OCI-LY7 (cell line): Measurements from ENCODE around the gene IL1RAPL1. TPM values are rescaled to one million over a fixed set of nuclear protein-coding genes. Genes with fewer than 3 reads are reported as not detected.

Source experiments
- BruUV-seq: library from RNA; stranded (reverse); fragments of 400-500 nt; replicated peaks from 2 replicates; lab custom pipeline; 2021; lab: Mats Ljungman, UMichigan
- CTCF ChIA-PET: fragments of 300-600 bp; sonication (Branson Sonifier 250); formaldehyde crosslinking; loops from one replicate; lab custom pipeline; 2022; ENCODE audit warnings: antibody characterized with exemption; ENCODE audit not compliant: unreplicated experiment; lab: Charles Lee
- POLR2A ChIA-PET: fragments of 300-600 bp; sonication (Branson Sonifier 250); formaldehyde crosslinking; loops from one replicate; lab custom pipeline; 2022; ENCODE audit warnings: antibody characterized with exemption; lab: Charles Lee
- DNase-seq: peaks from one replicate; pipeline ENCODE4 v3.0.0-alpha.2; 2015; ENCODE audit warnings: low spot score
- H2AFZ ChIP-seq: fragments of 200-600 bp; sonication (generic), shearing (Covaris generic); 2 replicates; pipeline ENCODE4 v1.6.1; 2014; ENCODE audit warnings: mild to moderate bottlenecking, antibody characterized with exemption, low read length, moderate library complexity
- H3K27ac ChIP-seq: fragments of 200-600 bp; sonication (generic); 2 replicates; pipeline ENCODE4 v1.5.1; 2014; ENCODE audit warnings: mixed run types, low read depth, mild to moderate bottlenecking, moderate library complexity, low read length, inconsistent platforms; ENCODE audit not compliant: poor library complexity, severe bottlenecking
- H3K36me3 ChIP-seq: fragments of 200-600 bp; sonication (generic); 2 replicates; pipeline ENCODE4 v1.6.1; 2014; ENCODE audit warnings: mild to moderate bottlenecking, antibody characterized with exemption, low read length, moderate library complexity, mixed read lengths; ENCODE audit not compliant: insufficient read depth
- H3K4me1 ChIP-seq: fragments of 200-600 bp; sonication (generic); 2 replicates; pipeline ENCODE4 v1.5.1; 2014; ENCODE audit warnings: mild to moderate bottlenecking, low read length; ENCODE audit not compliant: insufficient read depth, poor library complexity, severe bottlenecking
- H3K4me2 ChIP-seq: fragments of 200-600 bp; sonication (generic); 2 replicates; pipeline ENCODE4 v1.6.1; 2014; ENCODE audit warnings: mild to moderate bottlenecking, low read length
- H3K4me3 ChIP-seq: fragments of 200-600 bp; sonication (generic); 2 replicates; pipeline ENCODE4 v1.5.1; 2014; ENCODE audit warnings: mild to moderate bottlenecking, low read depth, low read length; ENCODE audit not compliant: poor library complexity, severe bottlenecking
- H3K79me2 ChIP-seq: fragments of 200-600 bp; sonication (generic); 2 replicates; pipeline ENCODE4 v1.6.1; 2016; ENCODE audit warnings: low read depth, mild to moderate bottlenecking, low read length, moderate library complexity, mixed read lengths; ENCODE audit not compliant: insufficient read depth
- H3K9me2 ChIP-seq: fragments of 200-600 bp; sonication (generic); 2 replicates; pipeline ENCODE4 v1.6.1; 2016; ENCODE audit warnings: mild to moderate bottlenecking, low read length, mixed read lengths; ENCODE audit not compliant: insufficient read depth
- H3K9me3 ChIP-seq: fragments of 200-600 bp; sonication (generic); 2 replicates; pipeline ENCODE4 v1.6.1; 2014; ENCODE audit warnings: mild to moderate bottlenecking, mixed run types, low read length, mixed read lengths
- H4K20me1 ChIP-seq: fragments of 200-600 bp; sonication (generic); 2 replicates; pipeline ENCODE4 v1.6.1; 2014; ENCODE audit warnings: mild to moderate bottlenecking, antibody characterized with exemption, low read length, moderate library complexity, mixed read lengths; ENCODE audit not compliant: insufficient read depth
- EZH2phosphoT487 ChIP-seq: fragments of 200-600 bp; sonication (generic); IDR thresholded peaks from 2 replicates; pipeline ENCODE4 v1.6.1; 2018; ENCODE audit warnings: low read depth, borderline replicate concordance, mild to moderate bottlenecking, mixed run types, antibody characterized with exemption, low read length, moderate library complexity, mixed read lengths
- intact Hi-C: fragments of 100-400 bp; cut with micrococcal nuclease; formaldehyde crosslinking; loops from one replicate; pipeline ENCODE4 v1.10.0; 2022; ENCODE audit not compliant: unreplicated experiment
- total RNA-seq, 2 experiments: library from RNA; depleted of rRNA in 1 of 2; stranded (reverse); fragments of >200 nt in 1 of 2; shearing (Covaris generic) in 1 of 2; gene quantifications; 2 replicates each; pipeline ENCODE4 v1.2.3, GENCODE V29; 2014 to 2022
- TF ChIP-seq, protein P1 (sequence below): fragments of 200-600 bp; sonication (generic); conservative IDR thresholded peaks from 2 replicates; pipeline ENCODE4 v1.5.1; 2014; ENCODE audit warnings: mild to moderate bottlenecking, antibody characterized with exemption, low read length, moderate library complexity, mixed read lengths

Gene IL1RAPL1
- total RNA-seq, 2 experiments from 2014 or later: not detected

GRCh38 chrX:29434939-29435338, 847.7 kb downstream of the IL1RAPL1 start:
- Histone ChIP-seq H3K4me3 (no peak overlapping the region), H3K9me3 (no peaks in the 10 kb centered on the region), H3K9me2 (no peaks in the 10 kb centered on the region), H2AFZ (no peak overlapping the region), H3K4me2 (no peak overlapping the region), H3K4me1 (no peaks in the 10 kb centered on the region), H3K36me3 (no peaks in the 10 kb centered on the region), H4K20me1 (no peaks in the 10 kb centered on the region), H3K79me2 (no peaks in the 10 kb centered on the region), H3K27ac (no peak overlapping the region)
- ChIA-PET POLR2A (no interaction called here), CTCF (no interaction called here)
- TF ChIP-seq, protein P1, sequence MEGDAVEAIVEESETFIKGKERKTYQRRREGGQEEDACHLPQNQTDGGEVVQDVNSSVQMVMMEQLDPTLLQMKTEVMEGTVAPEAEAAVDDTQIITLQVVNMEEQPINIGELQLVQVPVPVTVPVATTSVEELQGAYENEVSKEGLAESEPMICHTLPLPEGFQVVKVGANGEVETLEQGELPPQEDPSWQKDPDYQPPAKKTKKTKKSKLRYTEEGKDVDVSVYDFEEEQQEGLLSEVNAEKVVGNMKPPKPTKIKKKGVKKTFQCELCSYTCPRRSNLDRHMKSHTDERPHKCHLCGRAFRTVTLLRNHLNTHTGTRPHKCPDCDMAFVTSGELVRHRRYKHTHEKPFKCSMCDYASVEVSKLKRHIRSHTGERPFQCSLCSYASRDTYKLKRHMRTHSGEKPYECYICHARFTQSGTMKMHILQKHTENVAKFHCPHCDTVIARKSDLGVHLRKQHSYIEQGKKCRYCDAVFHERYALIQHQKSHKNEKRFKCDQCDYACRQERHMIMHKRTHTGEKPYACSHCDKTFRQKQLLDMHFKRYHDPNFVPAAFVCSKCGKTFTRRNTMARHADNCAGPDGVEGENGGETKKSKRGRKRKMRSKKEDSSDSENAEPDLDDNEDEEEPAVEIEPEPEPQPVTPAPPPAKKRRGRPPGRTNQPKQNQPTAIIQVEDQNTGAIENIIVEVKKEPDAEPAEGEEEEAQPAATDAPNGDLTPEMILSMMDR: no peak
- TF ChIP-seq EZH2phosphoT487: no peak
- intact Hi-C loops: no loop called here
- no TSS peak for BruUV-seq
- no peak for DNase-seq

DNA sequence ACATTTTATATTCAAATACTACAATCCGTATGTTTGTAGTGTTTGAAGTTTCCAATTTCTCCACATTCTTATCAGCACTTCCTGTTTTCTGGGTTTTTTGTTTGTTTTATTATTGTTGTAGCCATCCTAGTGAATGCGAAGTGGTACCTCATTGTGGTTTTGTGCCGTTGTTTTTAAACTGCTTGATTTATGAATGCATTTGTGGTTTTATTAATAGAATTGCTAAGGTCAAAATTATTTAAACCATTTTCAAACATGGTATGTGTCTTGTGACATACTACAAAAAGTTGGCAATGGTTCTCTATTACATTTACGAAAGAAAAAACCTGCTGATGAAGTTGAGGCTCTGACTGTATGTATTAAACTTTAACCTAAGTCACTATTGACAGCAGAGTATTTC, 848.1 kb downstream of the IL1RAPL1 start:
- no peaks in the 10 kb centered on the region for H4K20me1 ChIP-seq
- ChIA-PET POLR2A (no interaction called here), CTCF (no interaction called here)
- H3K36me3 ChIP-seq: no peaks in the 10 kb centered on the region
- intact Hi-C loops: no loop called here
- H3K79me2 ChIP-seq: no peaks in the 10 kb centered on the region
- H3K4me3 ChIP-seq: no peak overlapping the region
- no peaks in the 10 kb centered on the region for H3K9me2 ChIP-seq
- H3K9me3 ChIP-seq: no peaks in the 10 kb centered on the region
- no peak for DNase-seq
- no peak overlapping the region for H2AFZ ChIP-seq
- no peak overlapping the region for H3K27ac ChIP-seq
- H3K4me1 ChIP-seq: no peaks in the 10 kb centered on the region
- TF ChIP-seq EZH2phosphoT487: no peak
- TF ChIP-seq, protein P1: no peak
- no peak overlapping the region for H3K4me2 ChIP-seq
- BruUV-seq: no TSS peak

- no peaks in the 10 kb centered on the region for H3K79me2 ChIP-seq
- H2AFZ ChIP-seq: no peak overlapping the region
- TF ChIP-seq, protein P1: no peak
- no peaks in the 10 kb centered on the region for H3K9me2 ChIP-seq
- no peaks in the 10 kb centered on the region for H3K9me3 ChIP-seq
- POLR2A ChIA-PET: no interaction called here
- H3K4me1 ChIP-seq: no peaks in the 10 kb centered on the region
- CTCF ChIA-PET: no interaction called here
- no peak overlapping the region for H3K4me3 ChIP-seq
- intact Hi-C loops: no loop called here
- no peaks in the 10 kb centered on the region for H4K20me1 ChIP-seq
- no peak overlapping the region for H3K27ac ChIP-seq
- no TSS peak for BruUV-seq
- no peak overlapping the region for H3K4me2 ChIP-seq
- no peaks in the 10 kb centered on the region for H3K36me3 ChIP-seq
- DNase-seq: no peak
These were observed 860.6 kb downstream of the IL1RAPL1 start for GRCh38 chrX:29447867-29448266.
